KMS-11 (cell line): ENCODE data around the gene PSMC3IP.

Source experiments
- H2AFZ ChIP-seq: fragments of 200-600 bp; sonication (generic); 2 replicates; pipeline ENCODE4 v1.6.1; 2016; ENCODE audit warnings: antibody characterized with exemption, mixed run types, low read depth
- H3K27ac ChIP-seq: fragments of 200-600 bp; sonication (generic); 2 replicates; pipeline ENCODE4 v1.6.1; 2016; ENCODE audit warnings: mild to moderate bottlenecking, mixed run types
- H3K27me3 ChIP-seq: fragments of 200-600 bp; sonication (generic); 2 replicates; pipeline ENCODE4 v1.6.1; 2017; ENCODE audit warnings: mild to moderate bottlenecking, low read depth, mixed run types, moderate library complexity; ENCODE audit not compliant: insufficient read depth
- H3K36me3 ChIP-seq: fragments of 200-600 bp; sonication (generic); 2 replicates; pipeline ENCODE4 v1.6.1; 2017; ENCODE audit warnings: mild to moderate bottlenecking, mixed run types; ENCODE audit not compliant: insufficient read depth
- H3K4me1 ChIP-seq: fragments of 200-600 bp; sonication (generic); 2 replicates; pipeline ENCODE4 v1.6.1; 2016; ENCODE audit warnings: mild to moderate bottlenecking, low read depth, mixed run types; ENCODE audit not compliant: poor library complexity, severe bottlenecking
- H3K4me2 ChIP-seq: fragments of 200-600 bp; sonication (generic); 2 replicates; pipeline ENCODE4 v1.7.0; 2016; ENCODE audit warnings: mild to moderate bottlenecking, mixed run types
- H3K4me3 ChIP-seq: fragments of 200-600 bp; sonication (generic); IDR thresholded peaks from 2 replicates; pipeline ENCODE4 v1.6.1; 2017; ENCODE audit warnings: low read depth, low read length, mixed read lengths; ENCODE audit not compliant: insufficient read depth
- H3K79me2 ChIP-seq: fragments of 200-600 bp; sonication (generic); 2 replicates; pipeline ENCODE4 v1.6.1; 2016; ENCODE audit warnings: low read depth, mixed run types; ENCODE audit not compliant: insufficient read depth
- H3K9ac ChIP-seq: fragments of 200-600 bp; sonication (generic); 2 replicates; pipeline ENCODE4 v1.6.1; 2016; ENCODE audit warnings: mild to moderate bottlenecking, mixed run types
- H4K20me1 ChIP-seq: fragments of 200-600 bp; sonication (generic); 2 replicates; pipeline ENCODE4 v1.6.1; 2016; ENCODE audit warnings: mild to moderate bottlenecking, mixed run types; ENCODE audit not compliant: insufficient read depth
- CTCF ChIP-seq: fragments of 200-600 bp; sonication (generic); conservative IDR thresholded peaks from 2 replicates; pipeline ENCODE4 v1.6.1; 2017; ENCODE audit warnings: low read depth, mild to moderate bottlenecking, antibody characterized with exemption, low read length, moderate library complexity, mixed read lengths

The PSMC3IP gene

GRCh38 chr17:42522798-42523278 is 54.7 kb downstream of the PSMC3IP start:
- Histone ChIP-seq H3K36me3 (no peaks in the 10 kb centered on the region), H3K4me2 (no peak overlapping the region), H3K27me3 (no peaks in the 10 kb centered on the region), H3K4me3 (no peak overlapping the region), H3K27ac (no peak overlapping the region), H4K20me1 (no peaks in the 10 kb centered on the region), H3K4me1 (peaks cover 16% of the 10 kb centered on the region), H3K9ac (no peak overlapping the region), H2AFZ (no peak overlapping the region), H3K79me2 (no peaks in the 10 kb centered on the region)
- no peak for TF ChIP-seq CTCF
